Measurements from ENCODE around the gene LMOD3. TPM values are rescaled to one million over a fixed set of nuclear protein-coding genes. Genes with fewer than 3 reads are reported as not detected.
A peak's percentile ranks its signal among the peaks of the same experiment; 100 is the strongest.

LMOD3 gene
- polyA plus RNA-seq, 1 experiment, result not detected

GRCh38 chr3:69085833-69086722 lies 36.3 kb downstream of the LMOD3 start:
- POLR2A ChIA-PET, result interaction anchor here (0.6 kb wide), 1 partner anchor 662 kb away, joined by 3 read pairs; no protein-coding TSS in a partner anchor
- no peaks in the 10 kb centered on the region for H3K27me3 ChIP-seq (ENCODE audit: control insufficient read depth, insufficient read depth, low read length)

GRCh38 chr3:69085168-69085832 lies 37.1 kb downstream of the LMOD3 start:
- POLR2A ChIA-PET, result no interaction called here
- CTCF ChIA-PET, result interaction anchor here (0.8 to 3.0 kb wide), 2 partner anchors 8 to 35 kb away, joined by 3 to 19 read pairs; partner anchors contain the start of gene LMOD3
- DNase-seq (ENCODE audit: low read depth), result no peak
- TF ChIP-seq CTCF (IDR thresholded peaks at IDR 0.05; ENCODE audit: insufficient read depth, low read depth, low read length), result no peak
- no peaks in the 10 kb centered on the region for H3K27me3 ChIP-seq (ENCODE audit: control insufficient read depth, insufficient read depth, low read length)
- H3K36me3 ChIP-seq (ENCODE audit: control insufficient read depth, insufficient read depth, low read length), result no peaks in the 10 kb centered on the region
- peak overlapping the region; percentile 83 for H3K4me3 ChIP-seq (ENCODE audit: low read depth, low read length)

More at GRCh38 chr3:69085833-69086722, 36.3 kb downstream of the LMOD3 start:
- no peak for DNase-seq (ENCODE audit: low read depth)
- CTCF ChIA-PET, result interaction anchor here (0.6 to 3.0 kb wide), 2 partner anchors 35 to 758 kb away, joined by 5 to 19 read pairs; partner anchors contain the start of gene LMOD3
- no peak for TF ChIP-seq CTCF (IDR thresholded peaks at IDR 0.05; ENCODE audit: insufficient read depth, low read depth, low read length)
- Histone ChIP-seq H3K4me3 (ENCODE audit: low read depth, low read length) (peak overlapping the region; percentile 83), H3K36me3 (ENCODE audit: control insufficient read depth, insufficient read depth, low read length) (no peaks in the 10 kb centered on the region)

- no peak for TF ChIP-seq CTCF (IDR thresholded peaks at IDR 0.05; ENCODE audit: insufficient read depth, low read depth, low read length)
- POLR2A ChIA-PET, result no interaction called here
- DNase-seq (ENCODE audit: low read depth), result no peak
- no peaks in the 10 kb centered on the region for H3K27me3 ChIP-seq (ENCODE audit: control insufficient read depth, insufficient read depth, low read length)
- CTCF ChIA-PET, result interaction anchor here (0.8 to 3.0 kb wide), 2 partner anchors 9 to 36 kb away, joined by 3 to 19 read pairs; partner anchors contain the start of gene LMOD3
- peak within 1 kb of the TSS; percentile 83 for H3K4me3 ChIP-seq (ENCODE audit: low read depth, low read length)
- H3K36me3 ChIP-seq (ENCODE audit: control insufficient read depth, insufficient read depth, low read length), result no peaks in the 10 kb centered on the region
These were observed 37.8 kb downstream of the LMOD3 start, which contains the start of gene ARL6IP5 for GRCh38 chr3:69084326-69085167. ARL6IP5 (plus strand) TSS chr3:69084937; CDS start chr3:69085048, 111 bp downstream.

- Histone ChIP-seq H3K4me3 (ENCODE audit: low read depth, low read length) (no peak overlapping the region), H3K27me3 (ENCODE audit: control insufficient read depth, insufficient read depth, low read length) (no peaks in the 10 kb centered on the region), H3K36me3 (ENCODE audit: control insufficient read depth, insufficient read depth, low read length) (no peaks in the 10 kb centered on the region)
- ChIA-PET POLR2A (no interaction called here), CTCF (no interaction called here)
- no peak for DNase-seq (ENCODE audit: low read depth)
- TF ChIP-seq CTCF (IDR thresholded peaks at IDR 0.05; ENCODE audit: insufficient read depth, low read depth, low read length), result no peak
These were observed 39.6 kb downstream of the LMOD3 start for GRCh38 chr3:69082805-69083204.
